GM18526 (cell line): ENCODE measurements around the gene OR4C15.

Experiments used
- POLR2A ChIP-seq: IDR thresholded peaks from 3 replicates; pipeline ENCODE4 v1.6.1; 2011; ENCODE audit not compliant: insufficient read length; ENCODE audit errors: extremely low read depth

Gene OR4C15

GRCh38 chr11:55554169-55554568 lies at the start of gene OR4C15:
Gene OR4C15, plus strand, starts transcription at chr11:55554469. Its CDS starts 0 bp downstream, at chr11:55554469.
- no peak for TF ChIP-seq POLR2A

- TF ChIP-seq POLR2A = no peak
These were observed 17.6 kb downstream of the OR4C15 start, which contains the start of gene OR4C16 for GRCh38 chr11:55571828-55572227. Gene OR4C16, plus strand, starts transcription at chr11:55572128. Its CDS starts 0 bp downstream, at chr11:55572128.

GRCh38 chr11:55572548-55572947 lies 18.3 kb downstream of the OR4C15 start:
- TF ChIP-seq POLR2A = no peak
